Neural cell (in vitro differentiated cells): ENCODE results near the gene NOL9.

ENCODE experiments used
- CTCF ChIP-seq: fragments of 450-650 bp; IDR thresholded peaks from 2 replicates; pipeline ENCODE4 v1.5.1; 2014; ENCODE audit warnings: antibody characterized with exemption, mild to moderate bottlenecking, moderate library complexity; ENCODE audit not compliant: poor library complexity, severe bottlenecking
- EP300 ChIP-seq: fragments of 450-650 bp; conservative IDR thresholded peaks from 2 replicates; pipeline ENCODE4 v1.6.1; 2014; ENCODE audit warnings: antibody characterized with exemption, mild to moderate bottlenecking, moderate library complexity; ENCODE audit not compliant: poor library complexity, severe bottlenecking
- EZH2 ChIP-seq: fragments of 200-600, 300-800 bp; shearing (Covaris generic), sonication (generic); IDR thresholded peaks from 2 replicates; pipeline ENCODE4 v1.6.1; 2014; ENCODE audit warnings: antibody characterized with exemption, low read length, borderline replicate concordance, mild to moderate bottlenecking; ENCODE audit not compliant: insufficient read depth, poor library complexity, severe bottlenecking
- MXI1 ChIP-seq: fragments of 450-650 bp; conservative IDR thresholded peaks from 2 replicates; pipeline ENCODE4 v1.6.1; 2014; ENCODE audit warnings: antibody characterized with exemption, mild to moderate bottlenecking; ENCODE audit not compliant: poor library complexity, severe bottlenecking
- POLR2AphosphoS5 ChIP-seq: IDR thresholded peaks from 2 replicates; pipeline ENCODE4 v1.6.1; 2012
- RAD21 ChIP-seq: fragments of 450-650 bp; conservative IDR thresholded peaks from 2 replicates; pipeline ENCODE4 v1.6.1; 2014; ENCODE audit warnings: antibody characterized with exemption, mild to moderate bottlenecking, moderate library complexity
- SMC3 ChIP-seq: fragments of 450-650 bp; conservative IDR thresholded peaks from 2 replicates; pipeline ENCODE4 v1.6.1; 2014; ENCODE audit warnings: antibody characterized with exemption, mild to moderate bottlenecking, moderate library complexity; ENCODE audit not compliant: poor library complexity
- TAF1 ChIP-seq: IDR thresholded peaks from 2 replicates; pipeline ENCODE4 v1.6.1; 2012; ENCODE audit warnings: low read depth
- TF ChIP-seq, protein P1 (sequence below): IDR thresholded peaks from 2 replicates; pipeline ENCODE4 v1.6.1; 2012; ENCODE audit warnings: borderline replicate concordance

DNA sequence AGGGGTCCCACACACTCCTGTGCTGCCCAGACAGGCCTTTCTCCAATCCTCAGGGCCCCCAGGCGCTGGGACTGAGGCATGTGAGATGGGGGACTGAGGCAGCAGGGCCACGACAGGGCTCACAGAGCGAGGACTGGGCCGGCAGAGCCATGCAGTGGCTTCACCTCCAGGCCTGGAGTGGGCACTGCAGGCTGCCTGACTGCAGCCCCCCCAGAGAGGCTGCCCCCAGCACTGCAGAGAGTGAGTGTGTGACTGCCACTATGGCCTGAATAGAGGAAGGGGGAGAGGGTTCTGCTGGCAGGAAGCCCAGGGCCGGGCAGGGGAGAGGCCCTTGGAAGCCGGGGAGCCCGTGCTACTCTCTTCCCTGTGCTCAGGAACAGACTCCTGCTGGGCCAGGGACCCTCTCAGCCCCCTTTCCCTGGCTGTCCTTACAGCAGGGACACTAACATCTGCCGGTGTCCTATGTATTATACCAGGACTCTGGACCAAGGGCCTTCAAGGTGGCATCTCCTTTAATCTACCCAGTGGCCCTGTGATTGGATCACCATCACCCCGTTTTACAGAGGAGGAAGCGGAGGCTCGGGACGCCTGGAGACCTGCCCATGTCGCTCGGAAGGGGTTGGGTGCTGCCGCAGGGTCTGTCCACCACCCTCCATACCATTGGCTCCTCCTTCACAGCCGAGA lies 42.6 kb downstream of the NOL9 start:
- TF ChIP-seq CTCF (no peak), POLR2AphosphoS5 (no peak), EZH2 (no peak), SMC3 (no peak), TAF1 (no peak), MXI1 (no peak), EP300 (no peak), RAD21 (no peak)
- TF ChIP-seq, protein P1, sequence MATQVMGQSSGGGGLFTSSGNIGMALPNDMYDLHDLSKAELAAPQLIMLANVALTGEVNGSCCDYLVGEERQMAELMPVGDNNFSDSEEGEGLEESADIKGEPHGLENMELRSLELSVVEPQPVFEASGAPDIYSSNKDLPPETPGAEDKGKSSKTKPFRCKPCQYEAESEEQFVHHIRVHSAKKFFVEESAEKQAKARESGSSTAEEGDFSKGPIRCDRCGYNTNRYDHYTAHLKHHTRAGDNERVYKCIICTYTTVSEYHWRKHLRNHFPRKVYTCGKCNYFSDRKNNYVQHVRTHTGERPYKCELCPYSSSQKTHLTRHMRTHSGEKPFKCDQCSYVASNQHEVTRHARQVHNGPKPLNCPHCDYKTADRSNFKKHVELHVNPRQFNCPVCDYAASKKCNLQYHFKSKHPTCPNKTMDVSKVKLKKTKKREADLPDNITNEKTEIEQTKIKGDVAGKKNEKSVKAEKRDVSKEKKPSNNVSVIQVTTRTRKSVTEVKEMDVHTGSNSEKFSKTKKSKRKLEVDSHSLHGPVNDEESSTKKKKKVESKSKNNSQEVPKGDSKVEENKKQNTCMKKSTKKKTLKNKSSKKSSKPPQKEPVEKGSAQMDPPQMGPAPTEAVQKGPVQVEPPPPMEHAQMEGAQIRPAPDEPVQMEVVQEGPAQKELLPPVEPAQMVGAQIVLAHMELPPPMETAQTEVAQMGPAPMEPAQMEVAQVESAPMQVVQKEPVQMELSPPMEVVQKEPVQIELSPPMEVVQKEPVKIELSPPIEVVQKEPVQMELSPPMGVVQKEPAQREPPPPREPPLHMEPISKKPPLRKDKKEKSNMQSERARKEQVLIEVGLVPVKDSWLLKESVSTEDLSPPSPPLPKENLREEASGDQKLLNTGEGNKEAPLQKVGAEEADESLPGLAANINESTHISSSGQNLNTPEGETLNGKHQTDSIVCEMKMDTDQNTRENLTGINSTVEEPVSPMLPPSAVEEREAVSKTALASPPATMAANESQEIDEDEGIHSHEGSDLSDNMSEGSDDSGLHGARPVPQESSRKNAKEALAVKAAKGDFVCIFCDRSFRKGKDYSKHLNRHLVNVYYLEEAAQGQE = no peak
